ENCODE data around the gene VTCN1. TPM values are rescaled to one million over a fixed set of nuclear protein-coding genes. Genes with fewer than 3 reads are reported as not detected.
"Not testable (repeated sequence)": the region's sequence is repeated elsewhere in the genome, so short reads cannot be mapped to it uniquely, and the experiment has no call there.

Gene VTCN1
- polyA plus RNA-seq, 1 donor from 2014 or later: 2.1 TPM

DNA sequence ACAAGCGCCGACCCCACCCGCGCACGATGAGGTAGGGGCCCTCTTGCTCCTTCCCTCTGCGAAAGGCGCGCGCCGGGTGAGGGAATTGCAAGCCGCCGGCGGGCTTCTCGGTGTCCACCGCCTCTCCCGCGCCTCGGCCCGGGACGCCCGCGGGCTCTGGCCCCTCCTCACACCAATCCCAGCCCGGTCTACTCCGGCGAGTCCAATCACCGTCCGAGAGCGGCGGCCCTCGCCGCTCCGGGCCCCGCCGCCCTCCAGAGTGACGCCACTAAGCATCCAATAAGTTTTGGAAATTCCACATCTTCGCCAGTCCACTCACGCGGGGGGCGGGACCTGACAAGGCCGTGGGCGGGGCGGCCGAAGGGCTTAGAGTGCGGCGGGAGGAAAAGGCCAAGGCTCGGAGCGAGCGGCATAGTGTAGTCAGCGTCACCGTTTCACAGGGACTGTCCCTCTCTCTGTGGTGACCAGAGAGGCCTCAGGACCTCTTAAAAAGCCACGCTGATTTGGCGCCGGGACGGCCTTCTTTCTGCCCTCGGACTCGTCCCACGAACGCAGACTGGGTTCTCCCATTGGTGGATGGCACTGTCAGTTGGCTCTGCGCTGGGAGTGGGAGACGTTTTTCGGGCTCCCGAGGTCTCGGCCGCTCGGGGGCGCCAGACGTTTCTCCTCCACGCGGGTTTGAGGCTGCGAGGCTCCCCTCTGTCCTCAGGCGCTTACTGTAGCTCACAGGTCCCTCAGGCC lies 89.0 kb downstream of the VTCN1 start, which contains the start of gene TRIM45:
Gene TRIM45 (minus strand): TSS at position 161 of the 741 bp plus-strand sequence. CDS start 548 bp downstream, outside the sequence.
- Histone ChIP-seq H3K4me2 (ENCODE audit: low read length) (peak within 1 kb of the TSS; percentile 48), H3K36me3 (ENCODE audit: insufficient read depth, low read length) (no peaks in the 10 kb centered on the region), H3K27ac (ENCODE audit: low read length) (peak within 1 kb of the TSS; percentile 2), H3K27me3 (ENCODE audit: insufficient read depth, low read depth, low read length) (no peaks in the 10 kb centered on the region), H3K9me2 (ENCODE audit: insufficient read depth, low read length) (no peaks in the 10 kb centered on the region), H3K9ac (ENCODE audit: low read length) (peak within 1 kb of the TSS; percentile 61), H3K4me3 (ENCODE audit: low read length) (peak within 1 kb of the TSS; percentile 68), H3K79me2 (replicated peaks; ENCODE audit: insufficient read depth, low read length) (no peaks in the 10 kb centered on the region), H3K9me3 (ENCODE audit: low read length) (no peaks in the 10 kb centered on the region), H3F3A (ENCODE audit: insufficient read depth, low read length, poor library complexity, severe bottlenecking) (no peaks in the 10 kb centered on the region), H2AFZ (ENCODE audit: low read depth, low read length) (peak within 1 kb of the TSS; percentile 60), H4K20me1 (ENCODE audit: insufficient read depth) (no peaks in the 10 kb centered on the region)
- TF ChIP-seq RAD21 (conservative IDR thresholded peaks at IDR 0.05) (peak; percentile 50), EP300 (conservative IDR thresholded peaks at IDR 0.05; ENCODE audit: poor library complexity, severe bottlenecking) (no peak), EZH2 (IDR thresholded peaks at IDR 0.05; ENCODE audit: borderline replicate concordance, insufficient read depth, low read length, poor library complexity, severe bottlenecking) (no peak), POLR2AphosphoS5 (IDR thresholded peaks at IDR 0.05) (peak; percentile 16), MXI1 (conservative IDR thresholded peaks at IDR 0.05; ENCODE audit: poor library complexity, severe bottlenecking) (peak; percentile 26), SMC3 (conservative IDR thresholded peaks at IDR 0.05; ENCODE audit: poor library complexity) (peak; percentile 52)
- TF ChIP-seq, protein P1, sequence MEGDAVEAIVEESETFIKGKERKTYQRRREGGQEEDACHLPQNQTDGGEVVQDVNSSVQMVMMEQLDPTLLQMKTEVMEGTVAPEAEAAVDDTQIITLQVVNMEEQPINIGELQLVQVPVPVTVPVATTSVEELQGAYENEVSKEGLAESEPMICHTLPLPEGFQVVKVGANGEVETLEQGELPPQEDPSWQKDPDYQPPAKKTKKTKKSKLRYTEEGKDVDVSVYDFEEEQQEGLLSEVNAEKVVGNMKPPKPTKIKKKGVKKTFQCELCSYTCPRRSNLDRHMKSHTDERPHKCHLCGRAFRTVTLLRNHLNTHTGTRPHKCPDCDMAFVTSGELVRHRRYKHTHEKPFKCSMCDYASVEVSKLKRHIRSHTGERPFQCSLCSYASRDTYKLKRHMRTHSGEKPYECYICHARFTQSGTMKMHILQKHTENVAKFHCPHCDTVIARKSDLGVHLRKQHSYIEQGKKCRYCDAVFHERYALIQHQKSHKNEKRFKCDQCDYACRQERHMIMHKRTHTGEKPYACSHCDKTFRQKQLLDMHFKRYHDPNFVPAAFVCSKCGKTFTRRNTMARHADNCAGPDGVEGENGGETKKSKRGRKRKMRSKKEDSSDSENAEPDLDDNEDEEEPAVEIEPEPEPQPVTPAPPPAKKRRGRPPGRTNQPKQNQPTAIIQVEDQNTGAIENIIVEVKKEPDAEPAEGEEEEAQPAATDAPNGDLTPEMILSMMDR (IDR thresholded peaks at IDR 0.05; ENCODE audit: poor library complexity, severe bottlenecking): peak; percentile 79

DNA sequence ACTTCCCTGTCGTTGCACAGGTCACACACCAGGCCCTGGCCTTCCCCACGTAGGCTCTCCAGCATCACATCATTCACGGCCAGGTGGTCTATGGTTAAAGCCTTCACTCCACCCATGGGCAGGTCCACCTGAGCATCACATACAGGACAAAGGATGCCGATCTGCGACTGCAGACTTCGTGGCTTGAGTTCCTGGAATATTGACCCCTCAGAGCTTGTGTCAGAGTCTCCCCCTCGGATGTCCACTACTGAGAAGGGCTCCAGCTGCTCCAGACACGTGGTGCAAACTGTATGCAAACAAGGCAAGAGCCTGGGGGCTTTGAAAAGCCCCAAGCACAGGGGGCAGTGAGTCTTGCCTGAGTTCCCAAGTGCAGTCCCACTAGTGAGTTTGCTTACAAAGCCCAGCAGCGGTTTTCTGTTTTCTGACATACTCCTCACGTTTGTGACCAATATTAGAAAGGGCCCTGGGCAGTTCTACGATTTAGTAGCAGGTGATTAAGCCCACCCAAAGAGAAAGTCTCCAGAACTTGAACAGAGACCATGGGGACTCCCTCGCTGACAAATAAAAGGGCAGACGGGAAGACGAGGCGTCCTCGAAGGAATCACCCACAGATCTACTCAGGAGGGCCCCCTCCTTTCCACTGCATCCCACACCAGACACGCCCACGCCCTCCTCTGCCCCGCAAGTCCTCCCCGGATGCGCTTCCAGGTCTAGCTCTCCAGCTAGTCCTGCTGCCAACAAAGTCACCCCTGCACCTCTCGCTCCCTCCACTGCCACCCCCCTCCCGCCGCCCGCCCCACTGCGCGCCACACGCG lies 89.7 kb downstream of the VTCN1 start:
- Histone ChIP-seq H3K9me3 (ENCODE audit: low read length) (no peaks in the 10 kb centered on the region), H3K9ac (ENCODE audit: low read length) (peak overlapping the region; percentile 61), H4K20me1 (ENCODE audit: insufficient read depth) (no peaks in the 10 kb centered on the region), H2AFZ (ENCODE audit: low read depth, low read length) (peak overlapping the region; percentile 60), H3K4me2 (ENCODE audit: low read length) (peak overlapping the region; percentile 48), H3K27ac (ENCODE audit: low read length) (peak overlapping the region; percentile 2), H3K79me2 (replicated peaks; ENCODE audit: insufficient read depth, low read length) (no peaks in the 10 kb centered on the region), H3K27me3 (ENCODE audit: insufficient read depth, low read depth, low read length) (no peaks in the 10 kb centered on the region), H3K36me3 (ENCODE audit: insufficient read depth, low read length) (no peaks in the 10 kb centered on the region), H3K4me3 (ENCODE audit: low read length) (peak overlapping the region; percentile 68), H3F3A (ENCODE audit: insufficient read depth, low read length, poor library complexity, severe bottlenecking) (no peaks in the 10 kb centered on the region), H3K9me2 (ENCODE audit: insufficient read depth, low read length) (no peaks in the 10 kb centered on the region)
- TF ChIP-seq RAD21 (conservative IDR thresholded peaks at IDR 0.05): no peak
- no peak for TF ChIP-seq EP300 (conservative IDR thresholded peaks at IDR 0.05; ENCODE audit: poor library complexity, severe bottlenecking)
- no peak for TF ChIP-seq TAF1 (IDR thresholded peaks at IDR 0.05; ENCODE audit: low read depth)
- TF ChIP-seq EZH2 (IDR thresholded peaks at IDR 0.05; ENCODE audit: borderline replicate concordance, insufficient read depth, low read length, poor library complexity, severe bottlenecking): no peak
- TF ChIP-seq, protein P1 (IDR thresholded peaks at IDR 0.05; ENCODE audit: poor library complexity, severe bottlenecking): no peak
- no peak for TF ChIP-seq SMC3 (conservative IDR thresholded peaks at IDR 0.05; ENCODE audit: poor library complexity)
- TF ChIP-seq MXI1 (conservative IDR thresholded peaks at IDR 0.05; ENCODE audit: poor library complexity, severe bottlenecking): no peak
- no peak for TF ChIP-seq POLR2AphosphoS5 (IDR thresholded peaks at IDR 0.05)

DNA sequence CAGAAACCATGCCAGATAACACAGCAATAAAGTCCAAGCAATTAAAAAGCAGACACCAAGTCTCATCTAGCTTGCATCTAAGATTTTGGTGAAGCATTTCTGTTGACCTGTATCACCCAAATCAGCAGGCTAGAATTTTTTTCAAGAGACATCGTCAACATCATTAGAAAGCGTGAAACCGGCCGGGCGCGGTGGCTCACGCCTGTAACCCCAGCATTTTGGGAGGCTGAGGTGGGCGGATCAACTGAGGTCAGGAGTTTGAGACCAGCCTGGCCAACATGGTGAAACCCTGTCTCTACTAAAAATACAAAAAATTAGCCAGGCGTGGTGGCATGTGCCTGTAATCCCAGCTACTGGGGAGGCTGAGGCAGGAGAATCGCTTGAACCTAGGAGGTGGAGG lies 91.6 kb downstream of the VTCN1 start:
- H3K9me2 ChIP-seq (ENCODE audit: insufficient read depth, low read length); H3F3A ChIP-seq (ENCODE audit: insufficient read depth, low read length, poor library complexity, severe bottlenecking); H3K27ac ChIP-seq (ENCODE audit: low read length); H3K9me3 ChIP-seq (ENCODE audit: low read length); H3K9ac ChIP-seq (ENCODE audit: low read length); H3K4me3 ChIP-seq (ENCODE audit: low read length); H3K4me2 ChIP-seq (ENCODE audit: low read length); H2AFZ ChIP-seq (ENCODE audit: low read depth, low read length); H4K20me1 ChIP-seq (ENCODE audit: insufficient read depth); H3K36me3 ChIP-seq (ENCODE audit: insufficient read depth, low read length); H3K79me2 ChIP-seq (replicated peaks; ENCODE audit: insufficient read depth, low read length); H3K27me3 ChIP-seq (ENCODE audit: insufficient read depth, low read depth, low read length): not testable (repeated sequence)

Measured in neural cell (in vitro differentiated cells).